ENCODE measurements around the gene SULT4A1.

The SULT4A1 gene

GRCh38 chr22:43843783-43844530, 18.4 kb downstream of the SULT4A1 start:
- H3K36me3 ChIP-seq (ENCODE audit: low read length): no peaks in the 10 kb centered on the region
- H3F3A ChIP-seq (ENCODE audit: insufficient read depth): no peaks in the 10 kb centered on the region
- no peak overlapping the region for H3K4me3 ChIP-seq (ENCODE audit: insufficient read depth, low read length, poor library complexity, severe bottlenecking)
- no peaks in the 10 kb centered on the region for H3K27me3 ChIP-seq (ENCODE audit: low read length)
- no peaks in the 10 kb centered on the region for H3K79me2 ChIP-seq (ENCODE audit: insufficient read depth, low read length)
- H3K27ac ChIP-seq (ENCODE audit: low read depth, low read length): no peak overlapping the region
- TF ChIP-seq CTCF (IDR thresholded peaks at IDR 0.05; ENCODE audit: insufficient read depth, low read length, poor library complexity, severe bottlenecking) (no peak), EZH2phosphoT487 (conservative IDR thresholded peaks at IDR 0.05; ENCODE audit: low read length) (no peak)
- H4K20me1 ChIP-seq (ENCODE audit: low read depth, low read length): no peaks in the 10 kb centered on the region
- H2AFZ ChIP-seq (ENCODE audit: low read depth, low read length, severe bottlenecking): no peak overlapping the region
- H3K9me2 ChIP-seq (replicated peaks; ENCODE audit: insufficient read depth, low read length): no peaks in the 10 kb centered on the region
- no peaks in the 10 kb centered on the region for H3K9me3 ChIP-seq (ENCODE audit: insufficient read depth, low read length)
- no peak overlapping the region for H3K9ac ChIP-seq (ENCODE audit: low read length)
- H3K4me2 ChIP-seq (ENCODE audit: low read depth, low read length, poor library complexity, severe bottlenecking): no peak overlapping the region

- Histone ChIP-seq H3K4me2 (ENCODE audit: low read depth, low read length, poor library complexity, severe bottlenecking) (no peak overlapping the region), H3F3A (ENCODE audit: insufficient read depth) (no peaks in the 10 kb centered on the region), H3K4me3 (ENCODE audit: insufficient read depth, low read length, poor library complexity, severe bottlenecking) (no peak overlapping the region), H4K20me1 (ENCODE audit: low read depth, low read length) (no peaks in the 10 kb centered on the region), H3K9ac (ENCODE audit: low read length) (no peak overlapping the region), H2AFZ (ENCODE audit: low read depth, low read length, severe bottlenecking) (no peak overlapping the region), H3K79me2 (ENCODE audit: insufficient read depth, low read length) (no peaks in the 10 kb centered on the region), H3K9me3 (ENCODE audit: insufficient read depth, low read length) (no peaks in the 10 kb centered on the region), H3K9me2 (replicated peaks; ENCODE audit: insufficient read depth, low read length) (no peaks in the 10 kb centered on the region), H3K36me3 (ENCODE audit: low read length) (no peaks in the 10 kb centered on the region), H3K27me3 (ENCODE audit: low read length) (no peaks in the 10 kb centered on the region), H3K27ac (ENCODE audit: low read depth, low read length) (no peak overlapping the region)
- TF ChIP-seq EZH2phosphoT487 (conservative IDR thresholded peaks at IDR 0.05; ENCODE audit: low read length) (no peak), CTCF (IDR thresholded peaks at IDR 0.05; ENCODE audit: insufficient read depth, low read length, poor library complexity, severe bottlenecking) (no peak)
These were observed 20.6 kb downstream of the SULT4A1 start for GRCh38 chr22:43841742-43842141.

- H3K9me2 ChIP-seq (replicated peaks; ENCODE audit: insufficient read depth, low read length): no peaks in the 10 kb centered on the region
- no peaks in the 10 kb centered on the region for H3F3A ChIP-seq (ENCODE audit: insufficient read depth)
- no peak for TF ChIP-seq EZH2phosphoT487 (conservative IDR thresholded peaks at IDR 0.05; ENCODE audit: low read length)
- no peak for TF ChIP-seq CTCF (IDR thresholded peaks at IDR 0.05; ENCODE audit: insufficient read depth, low read length, poor library complexity, severe bottlenecking)
- H3K9me3 ChIP-seq (ENCODE audit: insufficient read depth, low read length): no peaks in the 10 kb centered on the region
- H3K27me3 ChIP-seq (ENCODE audit: low read length): no peaks in the 10 kb centered on the region
- H3K4me3 ChIP-seq (ENCODE audit: insufficient read depth, low read length, poor library complexity, severe bottlenecking): no peak overlapping the region
- no peak overlapping the region for H3K27ac ChIP-seq (ENCODE audit: low read depth, low read length)
- H3K79me2 ChIP-seq (ENCODE audit: insufficient read depth, low read length): no peaks in the 10 kb centered on the region
- no peak overlapping the region for H2AFZ ChIP-seq (ENCODE audit: low read depth, low read length, severe bottlenecking)
- no peak overlapping the region for H3K4me2 ChIP-seq (ENCODE audit: low read depth, low read length, poor library complexity, severe bottlenecking)
- no peaks in the 10 kb centered on the region for H3K36me3 ChIP-seq (ENCODE audit: low read length)
- no peaks in the 10 kb centered on the region for H4K20me1 ChIP-seq (ENCODE audit: low read depth, low read length)
- no peak overlapping the region for H3K9ac ChIP-seq (ENCODE audit: low read length)
These were observed 21.5 kb downstream of the SULT4A1 start for GRCh38 chr22:43840851-43841250.

Measured in SU-DHL-6 (cell line).